Activated CD8-positive, alpha-beta memory T cell treated with anti-CD3 and anti-CD28 coated beads for 24 hours (primary cell): ENCODE measurements around the gene OR4E1.
"Not testable (repeated sequence)": the region's sequence is repeated elsewhere in the genome, so short reads cannot be mapped to it uniquely, and the experiment has no call there.

ENCODE experiments used
- DNase-seq: peaks from one replicate; pipeline ENCODE4 v3.0.0-alpha.2; 2020

The OR4E1 gene, protein sequence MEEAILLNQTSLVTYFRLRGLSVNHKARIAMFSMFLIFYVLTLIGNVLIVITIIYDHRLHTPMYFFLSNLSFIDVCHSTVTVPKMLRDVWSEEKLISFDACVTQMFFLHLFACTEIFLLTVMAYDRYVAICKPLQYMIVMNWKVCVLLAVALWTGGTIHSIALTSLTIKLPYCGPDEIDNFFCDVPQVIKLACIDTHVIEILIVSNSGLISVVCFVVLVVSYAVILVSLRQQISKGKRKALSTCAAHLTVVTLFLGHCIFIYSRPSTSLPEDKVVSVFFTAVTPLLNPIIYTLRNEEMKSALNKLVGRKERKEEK

DNA sequence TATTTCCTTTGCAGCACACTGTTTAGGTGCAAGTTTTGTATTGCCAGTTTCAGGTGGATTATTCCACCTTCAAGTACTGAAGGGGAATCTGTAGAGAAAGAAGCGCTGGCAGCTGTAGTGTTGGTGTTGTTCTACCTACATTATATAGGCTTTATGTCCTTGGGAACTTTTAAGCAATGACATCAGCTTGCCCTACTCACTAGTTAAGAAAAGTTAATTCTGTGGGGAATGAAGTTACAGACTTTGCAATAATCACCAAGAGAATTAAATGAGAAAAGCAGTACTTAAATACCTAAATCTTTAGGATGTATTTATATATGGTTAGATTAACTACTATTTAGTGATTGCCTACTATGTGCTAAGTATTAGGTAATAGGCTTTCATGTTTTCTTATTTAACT is at the start of gene OR4E1:
Gene OR4E1 (minus strand): TSS at position 101 of the 400 bp plus-strand sequence. CDS start 2,883 bp downstream, outside the sequence.
- DNase-seq: no peak

DNA sequence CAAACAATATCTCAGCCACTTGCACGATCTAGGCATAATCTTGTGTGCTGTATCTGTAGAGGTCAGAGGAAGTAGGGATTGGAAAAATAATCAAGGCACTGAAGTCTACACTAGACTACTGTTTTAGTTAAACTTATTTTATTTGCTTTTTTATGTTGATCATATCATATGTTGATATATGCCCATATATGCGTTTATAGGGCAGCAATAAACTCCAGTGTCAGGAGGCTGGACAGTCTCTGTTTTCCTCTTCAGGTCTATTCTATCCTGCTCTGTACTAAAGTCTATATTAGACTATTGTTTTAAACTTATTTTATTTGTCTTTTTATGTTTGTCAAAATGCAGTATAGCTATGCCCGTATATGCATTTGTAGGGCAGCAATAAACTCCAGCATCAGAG is 47.9 kb upstream of the OR4E1 start:
- DNase-seq: no peak

DNA sequence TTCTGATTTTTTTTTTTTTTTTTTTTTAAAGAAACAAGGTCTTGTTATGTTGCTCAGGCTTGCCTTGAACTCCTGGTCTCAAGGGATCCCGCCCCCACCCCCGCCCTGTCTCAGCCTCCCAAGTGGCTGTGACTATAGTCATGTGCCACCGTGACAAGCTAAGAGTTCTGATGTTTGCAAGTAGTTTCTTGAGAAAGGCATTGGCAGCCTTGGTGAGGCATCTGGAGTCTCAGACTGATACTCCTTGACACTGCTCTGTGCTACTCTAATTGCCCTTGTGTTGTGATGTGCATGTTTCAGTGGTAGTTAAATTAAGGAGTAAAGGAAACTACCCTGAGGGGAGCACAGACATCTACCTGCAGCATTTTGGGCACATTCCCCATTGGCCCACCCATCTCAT is 46.2 kb upstream of the OR4E1 start:
- no peak for DNase-seq

DNA sequence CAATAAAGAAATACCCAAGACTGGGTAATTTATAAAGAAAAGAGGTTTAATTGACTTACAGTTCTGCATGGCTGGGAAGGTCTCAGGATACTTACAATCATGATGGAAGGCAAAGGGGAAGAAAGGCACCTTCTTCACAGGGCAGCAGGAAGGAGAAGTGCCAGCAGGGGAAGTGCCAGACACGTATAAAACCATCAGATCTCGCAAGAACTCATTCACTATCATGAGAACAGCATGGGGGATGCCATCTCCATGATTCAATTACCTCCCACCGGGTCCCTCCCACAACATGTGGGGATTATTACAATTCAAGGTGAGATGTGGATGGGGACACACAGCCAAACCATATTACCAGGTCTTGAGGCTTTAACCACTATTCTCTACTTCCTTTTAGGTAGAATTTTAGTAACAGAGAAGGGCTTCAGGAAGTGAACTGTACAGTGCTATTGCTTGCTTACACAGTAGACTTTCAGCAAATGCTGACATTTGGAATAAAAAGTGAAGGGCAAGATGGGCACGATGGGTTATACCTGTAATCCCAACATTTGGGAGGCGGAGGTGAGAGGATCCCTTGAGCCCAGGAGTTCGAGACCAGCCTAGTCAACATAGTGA is 40.8 kb upstream of the OR4E1 start:
- no peak for DNase-seq

DNA sequence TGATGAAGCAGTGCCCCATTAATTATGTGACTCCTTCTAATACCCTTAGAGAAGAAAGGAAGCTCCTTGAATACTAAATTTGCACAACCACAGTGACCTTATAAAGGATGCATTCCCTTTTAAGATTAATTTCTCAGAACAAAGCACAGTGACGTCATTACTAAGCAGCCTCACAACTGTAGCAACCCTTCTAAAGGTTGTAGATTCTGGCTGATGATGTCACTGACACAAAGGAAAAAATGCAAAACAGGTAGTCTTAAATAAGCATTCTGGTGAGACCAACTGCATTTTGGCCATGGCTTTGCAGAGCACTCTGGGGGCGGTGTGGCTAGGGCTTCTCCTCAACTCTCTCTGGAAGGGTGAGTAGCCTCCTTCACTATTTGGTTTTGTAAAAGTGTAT is 38.4 kb upstream of the OR4E1 start:
- no peak for DNase-seq

DNA sequence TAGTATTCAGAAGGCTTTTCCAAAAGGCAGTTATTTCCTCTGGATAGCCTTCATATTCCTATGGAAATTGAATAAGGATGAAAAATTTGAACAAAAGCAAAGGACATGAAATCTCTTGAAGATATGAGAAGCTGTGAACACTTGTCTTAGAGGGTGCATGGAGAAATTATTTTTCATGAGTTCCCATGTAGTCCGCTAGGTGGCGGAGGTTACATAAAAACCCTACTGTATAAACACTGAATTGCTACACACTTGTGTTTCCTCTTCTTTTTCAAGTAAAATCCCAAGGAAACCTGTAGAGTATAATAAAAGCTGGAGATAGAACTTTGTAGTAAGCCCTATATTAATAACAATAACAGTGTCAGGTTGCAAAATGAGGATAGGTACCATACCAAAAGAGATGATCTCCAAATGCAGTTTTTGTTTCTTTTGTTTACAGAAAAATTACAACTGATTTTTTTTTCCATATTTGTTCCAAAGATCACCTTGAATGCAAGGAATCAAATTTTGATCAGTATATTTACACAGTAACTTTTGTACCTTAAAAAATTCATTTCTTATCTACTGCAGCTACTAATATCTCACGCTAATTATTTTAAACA is 37.8 kb upstream of the OR4E1 start:
- no peak for DNase-seq

DNA sequence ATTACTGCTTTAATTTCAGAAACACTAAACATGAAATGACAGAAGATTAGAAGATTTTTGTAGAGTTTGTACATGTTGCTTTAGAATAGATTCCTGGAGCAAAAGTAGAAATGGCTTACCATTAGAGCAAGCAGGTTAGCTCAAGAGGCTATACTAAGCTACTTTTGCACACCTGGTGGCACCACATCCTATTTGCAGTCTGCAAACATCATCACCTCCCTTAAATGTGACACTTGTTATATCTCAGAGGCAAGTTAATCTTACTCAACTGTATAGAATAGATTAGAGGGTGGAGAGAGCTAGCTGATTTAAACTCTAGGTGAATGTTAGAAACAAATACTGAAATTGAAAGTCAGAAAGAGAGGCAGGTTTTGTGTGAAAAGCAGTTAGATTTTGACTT is 30.7 kb upstream of the OR4E1 start:
- no peak for DNase-seq

DNA sequence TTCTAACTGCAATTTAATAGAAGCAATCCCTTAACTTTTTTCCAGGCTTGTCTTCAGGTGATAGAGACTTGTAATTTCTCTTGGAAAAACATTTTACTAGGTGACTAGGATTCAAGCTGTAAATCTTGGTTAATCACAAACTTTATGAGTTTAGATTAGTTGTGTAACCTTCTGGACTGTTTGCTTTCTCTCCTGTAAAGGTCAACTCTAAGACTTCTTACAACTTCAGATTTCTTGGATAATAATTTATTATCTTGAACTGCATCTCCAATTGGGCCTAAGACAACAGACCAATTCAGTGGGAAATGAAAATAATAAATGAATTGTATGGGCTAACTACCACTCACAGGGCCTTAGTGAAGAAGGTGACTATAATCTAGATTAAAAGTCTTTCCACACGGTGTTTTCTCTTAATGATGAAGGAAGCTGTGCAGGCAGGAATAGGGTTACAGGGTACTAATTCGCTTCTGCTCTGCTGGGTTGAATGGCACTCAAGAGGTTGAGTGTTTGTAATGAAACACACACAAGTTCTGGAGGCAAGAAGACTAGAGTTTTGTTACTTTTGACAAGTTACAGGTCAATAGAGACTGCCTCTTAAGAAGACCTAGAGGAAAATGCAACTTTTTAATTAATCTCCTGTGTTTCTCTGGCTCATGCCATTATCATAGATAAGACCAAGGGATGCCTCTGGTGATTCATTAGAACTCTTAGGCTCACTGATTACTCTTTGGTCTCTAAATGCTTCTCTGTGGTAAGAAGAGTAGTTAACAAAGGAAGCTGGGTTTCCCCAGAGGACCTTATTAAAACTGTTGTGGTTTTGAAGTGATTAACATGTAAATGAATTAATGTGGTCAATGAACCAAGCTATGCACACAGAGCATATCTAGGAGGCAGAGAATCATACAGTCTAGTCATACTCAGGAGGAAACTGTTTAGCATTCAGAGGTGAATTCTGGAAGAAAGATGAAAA is 30.0 kb upstream of the OR4E1 start:
- no peak for DNase-seq

DNA sequence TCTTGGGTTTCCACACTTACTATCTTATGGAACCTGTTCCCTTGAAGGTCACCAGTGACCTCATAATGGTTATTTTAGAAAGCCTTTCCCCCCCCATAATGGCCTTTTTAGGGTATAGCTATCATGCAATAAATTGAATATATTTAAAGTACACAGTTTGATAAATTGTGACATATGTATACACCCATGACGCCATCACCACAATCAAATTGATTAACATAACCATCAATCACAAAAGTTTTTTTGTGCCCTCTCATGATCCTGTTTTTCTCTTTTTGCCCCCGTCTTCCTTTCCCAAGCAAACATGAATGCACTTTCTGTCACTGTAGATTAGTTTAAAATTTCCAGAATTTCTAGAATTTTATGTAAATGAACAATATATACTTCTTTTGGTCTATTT is 28.7 kb upstream of the OR4E1 start:
- no peak for DNase-seq

DNA sequence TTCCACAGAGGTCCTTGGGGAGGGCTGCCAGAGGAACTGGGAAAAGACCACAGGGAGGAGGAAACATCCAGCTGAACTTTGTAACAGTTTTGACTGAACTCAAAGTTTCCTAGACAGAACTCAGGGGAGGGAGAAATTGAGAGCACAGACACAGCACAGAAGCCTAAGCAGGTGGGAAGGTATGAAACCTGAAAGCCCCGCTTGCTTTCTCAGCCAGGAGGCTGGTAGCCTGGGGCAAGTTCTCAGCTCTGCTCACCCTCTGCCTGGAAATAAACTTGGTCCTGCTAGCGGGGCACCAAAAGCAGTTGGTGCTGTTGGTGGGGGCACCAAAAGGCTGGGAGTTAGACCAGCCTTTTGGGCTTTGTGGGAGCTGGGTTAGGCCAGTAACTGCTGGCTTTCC is 25.9 kb upstream of the OR4E1 start:
- DNase-seq: no peak

DNA sequence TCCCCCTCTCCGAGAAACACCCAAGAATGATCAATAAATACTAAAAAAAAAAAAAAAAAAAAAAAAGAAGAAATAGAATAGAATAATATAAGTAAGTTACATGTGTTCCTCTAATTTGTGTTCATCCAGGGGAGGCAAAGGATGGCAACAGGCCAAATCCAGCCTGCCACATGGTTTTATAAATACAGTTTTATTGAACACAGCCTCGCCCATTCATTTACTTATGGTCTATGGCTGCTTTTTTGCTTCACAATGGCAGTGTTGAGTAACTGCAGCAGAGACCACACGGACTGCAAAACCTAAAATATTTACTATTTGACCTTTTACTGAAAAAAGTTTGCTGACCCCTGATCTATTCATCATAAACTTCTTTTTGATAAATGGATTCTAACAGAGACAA is 24.9 kb upstream of the OR4E1 start:
- not testable (repeated sequence) for DNase-seq

DNA sequence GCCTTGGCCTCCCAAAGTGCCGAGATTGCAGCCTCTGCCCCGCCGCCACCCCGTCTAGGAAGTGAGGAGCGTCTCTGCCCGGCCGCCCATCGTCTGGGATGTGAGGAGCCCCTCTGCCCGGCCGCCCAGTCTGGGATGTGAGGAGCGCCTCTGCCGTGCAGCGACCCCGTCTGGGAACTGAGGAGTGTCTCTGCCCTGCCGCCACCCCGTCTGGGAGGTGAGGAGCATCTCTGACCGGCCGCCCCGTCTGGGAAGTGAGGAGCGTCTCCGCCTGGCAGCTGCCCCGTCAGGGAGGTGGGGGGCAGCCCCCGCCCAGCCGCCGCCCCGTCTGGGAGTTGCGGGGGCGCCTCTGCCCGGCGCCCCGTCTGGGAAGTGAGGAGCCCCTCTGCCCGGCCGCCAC is 24.0 kb upstream of the OR4E1 start:
- DNase-seq: not testable (repeated sequence)

DNA sequence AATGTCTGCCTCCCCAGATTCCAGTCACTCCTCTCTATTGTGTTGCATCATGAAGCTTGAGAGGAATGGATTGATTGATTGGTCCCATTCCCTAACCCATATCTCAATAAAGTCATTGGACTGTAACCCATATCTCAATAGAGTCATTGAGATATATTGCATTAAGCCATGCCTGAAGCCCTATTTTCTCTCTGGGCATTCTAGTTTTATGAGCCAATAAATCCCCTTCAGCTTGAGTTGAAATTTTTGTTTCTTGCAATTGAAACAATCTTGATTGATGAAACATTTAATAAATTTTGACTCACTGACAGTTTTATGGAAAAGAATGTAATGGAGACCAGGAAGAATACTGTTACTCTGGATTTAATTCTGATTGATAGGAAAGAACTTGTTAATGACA is 20.8 kb upstream of the OR4E1 start:
- no peak for DNase-seq

DNA sequence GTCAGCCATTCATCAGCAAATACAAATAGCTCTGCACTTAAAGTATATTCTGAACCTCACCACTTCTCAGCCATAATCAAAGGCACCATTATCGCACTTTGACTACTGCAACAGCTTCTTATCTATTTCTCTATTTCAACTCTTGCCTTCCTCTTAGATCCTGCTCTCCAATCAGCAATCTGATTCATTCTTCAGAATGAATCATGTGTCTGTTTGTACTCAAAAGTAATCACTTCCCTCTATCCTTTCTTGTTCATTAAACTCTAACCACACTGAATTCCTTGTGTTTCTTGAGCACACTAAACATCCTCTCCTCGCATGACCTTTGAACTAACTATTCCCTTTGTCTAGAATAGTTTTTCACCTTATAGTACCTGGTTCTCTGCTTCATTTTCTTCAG is 12.8 kb upstream of the OR4E1 start:
- DNase-seq: no peak

DNA sequence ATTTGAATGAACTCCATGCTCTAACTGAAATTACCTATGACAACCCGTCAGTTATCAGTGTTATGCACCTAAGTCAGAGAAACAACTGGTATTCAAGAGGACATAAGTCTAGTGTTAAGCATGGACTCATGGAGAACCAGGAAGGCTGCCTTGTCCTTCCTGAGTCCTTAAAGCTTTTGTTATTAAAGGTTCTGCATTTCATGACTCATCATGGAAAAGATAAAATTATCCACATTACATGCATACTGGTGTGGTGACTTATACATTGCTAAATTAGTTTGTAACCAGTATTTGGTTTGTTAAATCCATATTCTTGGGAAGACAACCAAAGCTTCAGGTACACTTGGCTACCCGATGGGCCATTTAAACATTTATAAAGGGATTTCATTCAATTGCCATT is 6.5 kb upstream of the OR4E1 start:
- DNase-seq: no peak

DNA sequence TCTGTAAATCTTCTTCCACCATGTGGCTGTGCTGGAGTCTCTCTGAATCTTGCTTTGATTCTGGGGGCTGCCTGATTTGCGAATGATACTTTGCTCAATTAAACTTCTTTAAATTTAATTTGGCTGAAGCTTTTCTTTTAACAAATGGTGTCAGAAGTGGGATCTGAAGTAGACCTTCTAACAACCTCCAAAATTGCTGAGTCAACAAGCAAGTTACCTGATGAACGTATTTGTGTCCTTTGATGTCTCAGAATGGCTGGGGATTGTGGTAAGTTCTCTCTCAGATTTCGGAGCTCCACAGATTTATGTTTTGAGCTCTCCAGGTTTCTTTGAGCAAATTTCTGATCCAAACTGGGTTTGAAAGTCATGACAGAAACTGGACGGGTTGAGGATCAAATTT is 1.9 kb upstream of the OR4E1 start:
- DNase-seq: no peak

DNA sequence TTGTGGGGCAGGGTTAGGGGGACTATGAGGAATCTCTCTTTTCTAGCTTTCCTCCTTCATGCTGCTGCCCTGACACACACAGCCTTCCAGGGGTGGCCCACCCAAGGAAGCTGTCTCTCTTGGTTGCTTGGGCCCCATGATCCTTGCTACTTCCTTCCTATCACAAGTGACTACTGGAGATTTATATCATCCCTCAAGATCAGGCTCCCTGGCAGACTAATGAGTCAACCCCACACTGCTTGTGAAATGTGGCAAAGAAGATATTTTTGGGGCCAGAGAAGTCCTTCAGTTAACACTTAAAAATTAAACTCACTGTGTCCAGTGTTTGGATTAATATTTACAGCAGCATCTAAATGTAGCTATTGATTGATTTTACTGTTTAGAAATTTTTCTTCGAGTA is 1.5 kb downstream of the OR4E1 start:
- no peak for DNase-seq

DNA sequence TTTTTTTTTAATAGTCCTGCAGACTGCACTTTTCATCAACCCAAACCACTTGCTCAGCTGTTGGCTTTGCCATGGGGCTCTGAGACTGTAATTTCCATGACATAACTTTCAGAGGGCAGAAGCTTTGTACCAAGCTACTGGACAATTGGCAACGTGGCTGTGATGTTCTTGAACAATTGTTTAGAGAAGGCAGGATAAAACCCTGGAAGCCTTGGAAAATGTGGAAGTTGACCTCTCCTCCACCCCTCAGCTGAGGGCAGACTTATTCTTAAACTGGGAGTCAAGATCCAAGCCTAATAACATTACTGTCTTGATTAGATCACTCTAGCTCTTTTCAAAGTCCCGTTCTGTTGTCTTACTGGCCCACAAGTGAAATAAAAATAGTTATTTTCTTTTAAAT is 2.2 kb downstream of the OR4E1 start:
- no peak for DNase-seq

DNA sequence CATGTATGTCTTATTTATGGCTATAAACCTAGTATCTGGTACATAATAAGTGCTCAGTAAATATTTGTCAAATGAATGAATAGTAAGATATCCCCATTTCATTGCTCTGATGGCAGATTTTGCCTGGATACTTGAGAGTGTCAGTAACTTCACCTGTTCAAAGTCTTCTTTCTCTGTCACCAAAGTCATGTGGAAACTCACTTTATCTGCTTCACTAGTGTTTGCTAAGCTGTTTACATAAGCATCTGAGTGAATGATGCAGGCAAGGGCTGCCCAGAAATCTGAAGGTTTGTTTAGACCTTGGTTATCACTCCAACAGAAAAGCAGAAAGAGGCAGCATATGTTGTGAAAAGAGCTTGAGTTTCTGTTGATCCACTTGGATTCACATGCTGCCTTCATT is 4.3 kb downstream of the OR4E1 start:
- DNase-seq: no peak

DNA sequence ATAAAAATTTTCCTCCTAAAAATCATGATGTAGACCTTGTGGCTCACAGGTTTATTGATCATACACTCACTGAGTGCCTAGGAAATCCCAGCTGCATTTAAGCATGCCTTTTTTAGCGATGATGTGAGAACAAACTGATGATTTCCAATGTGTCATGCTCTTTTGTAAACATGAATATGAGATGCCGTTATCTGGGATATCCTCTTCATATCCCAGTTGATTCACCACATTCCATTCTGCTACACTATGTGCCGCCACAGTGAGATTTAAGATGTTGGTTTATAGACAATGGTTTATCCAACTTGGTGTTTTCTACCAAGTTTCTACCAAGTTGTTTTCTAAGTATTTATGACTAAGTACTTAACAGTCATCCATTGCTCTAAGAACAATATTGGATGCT is 5.2 kb downstream of the OR4E1 start:
- DNase-seq: no peak

DNA sequence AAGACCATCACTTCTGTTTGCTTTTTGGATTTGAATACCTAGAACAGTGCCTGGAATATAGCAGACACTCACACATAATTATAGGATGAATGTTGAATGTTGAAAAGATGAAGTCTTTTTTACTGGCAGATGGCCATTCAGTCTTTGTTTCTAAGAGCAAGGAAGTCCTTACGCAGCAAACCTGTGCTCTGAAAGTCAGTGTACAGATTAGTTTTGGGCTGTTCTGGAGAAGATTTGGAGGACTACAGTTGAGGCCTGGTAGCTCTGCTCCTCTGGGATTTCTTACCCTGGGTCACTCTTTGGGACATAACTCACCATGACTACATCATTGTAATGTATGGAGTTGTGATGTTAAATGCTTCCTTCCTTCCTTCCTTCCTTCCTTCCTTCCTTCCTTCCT is 16.6 kb downstream of the OR4E1 start:
- no peak for DNase-seq

DNA sequence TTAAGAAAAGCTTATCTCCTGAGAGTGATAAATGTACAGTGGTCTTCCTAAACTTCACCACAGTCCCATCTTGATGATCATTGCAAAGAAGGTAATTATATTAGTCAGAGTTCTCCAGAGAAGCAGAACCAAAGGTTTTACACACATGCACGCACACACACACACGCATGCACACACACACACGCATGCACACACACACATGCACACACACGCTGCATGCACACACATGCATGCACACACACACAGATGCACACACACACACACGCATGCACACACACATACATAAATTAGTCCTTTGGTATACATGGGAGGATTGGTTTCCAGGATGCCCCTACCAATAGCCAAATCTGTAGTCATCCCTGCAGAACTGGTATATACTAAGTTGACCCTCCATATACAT is 19.4 kb downstream of the OR4E1 start:
- DNase-seq: no peak

DNA sequence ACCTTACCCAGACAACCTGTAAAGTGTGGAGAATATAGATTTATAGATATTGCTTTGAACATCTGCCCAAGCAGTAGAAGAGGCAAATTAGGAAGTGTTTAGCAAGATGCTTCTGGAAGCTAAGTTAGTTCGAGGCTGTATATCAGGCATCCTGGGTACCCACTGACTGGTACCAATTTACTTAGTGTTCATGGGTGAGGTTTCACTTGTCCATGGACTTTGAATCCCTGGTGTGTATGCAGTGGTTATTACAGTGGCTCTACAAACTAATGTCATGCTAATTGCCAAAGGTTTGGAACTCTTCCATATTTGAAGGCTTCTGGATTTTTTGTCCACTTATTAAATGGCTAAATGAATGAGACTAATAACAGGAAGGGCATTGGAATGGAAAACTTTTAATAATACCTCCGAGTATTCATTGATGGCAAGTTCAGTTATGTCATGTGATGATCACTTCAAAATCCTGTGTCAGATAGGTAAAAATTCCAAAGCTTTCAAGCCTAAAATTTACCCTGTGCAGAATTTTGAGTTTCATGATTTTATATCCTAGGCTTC is 20.2 kb downstream of the OR4E1 start, which contains the start of gene OR4E2:
Gene OR4E2 (plus strand): TSS at position 505 of the 555 bp plus-strand sequence. CDS start 11,248 bp downstream, outside the sequence.
- no peak for DNase-seq
